ENCODE measurements around the gene PGD. TPM values are rescaled to one million over a fixed set of nuclear protein-coding genes. Genes with fewer than 3 reads are reported as not detected.
"Not testable (repeated sequence)": the region's sequence is repeated elsewhere in the genome, so short reads cannot be mapped to it uniquely, and the experiment has no call there.

The PGD gene
- total RNA-seq, 1 donor from 2014 or later, result 166 TPM

DNA sequence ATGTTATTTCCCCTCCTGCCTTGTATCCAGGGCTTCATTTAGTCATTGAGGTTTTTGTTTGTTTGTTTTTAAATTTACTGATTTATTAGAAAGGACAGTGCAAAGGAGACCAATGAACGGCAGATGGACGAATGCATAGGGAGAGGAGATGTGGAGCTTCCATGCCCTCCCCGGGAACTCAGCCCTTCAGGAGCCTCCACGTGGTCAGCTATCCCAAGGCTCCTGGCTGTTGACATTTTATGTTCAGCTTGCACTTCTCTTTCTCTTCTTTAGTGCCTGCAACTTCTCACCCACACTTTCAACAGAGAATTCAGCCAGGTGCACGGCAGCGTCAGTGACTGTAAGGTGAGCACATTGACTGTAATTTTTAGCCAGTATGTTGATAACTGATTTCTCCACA, 30.7 kb upstream of the PGD start:
- peaks cover 65% of the 10 kb centered on the region for H3K36me3 ChIP-seq
- H3K4me3 ChIP-seq, result no peak overlapping the region
- DNase-seq, result no peak
- no peaks in the 10 kb centered on the region for H3K9me3 ChIP-seq
- H3K4me1 ChIP-seq, result no peaks in the 10 kb centered on the region
- no peaks in the 10 kb centered on the region for H3K27me3 ChIP-seq
- TF ChIP-seq, protein P1, sequence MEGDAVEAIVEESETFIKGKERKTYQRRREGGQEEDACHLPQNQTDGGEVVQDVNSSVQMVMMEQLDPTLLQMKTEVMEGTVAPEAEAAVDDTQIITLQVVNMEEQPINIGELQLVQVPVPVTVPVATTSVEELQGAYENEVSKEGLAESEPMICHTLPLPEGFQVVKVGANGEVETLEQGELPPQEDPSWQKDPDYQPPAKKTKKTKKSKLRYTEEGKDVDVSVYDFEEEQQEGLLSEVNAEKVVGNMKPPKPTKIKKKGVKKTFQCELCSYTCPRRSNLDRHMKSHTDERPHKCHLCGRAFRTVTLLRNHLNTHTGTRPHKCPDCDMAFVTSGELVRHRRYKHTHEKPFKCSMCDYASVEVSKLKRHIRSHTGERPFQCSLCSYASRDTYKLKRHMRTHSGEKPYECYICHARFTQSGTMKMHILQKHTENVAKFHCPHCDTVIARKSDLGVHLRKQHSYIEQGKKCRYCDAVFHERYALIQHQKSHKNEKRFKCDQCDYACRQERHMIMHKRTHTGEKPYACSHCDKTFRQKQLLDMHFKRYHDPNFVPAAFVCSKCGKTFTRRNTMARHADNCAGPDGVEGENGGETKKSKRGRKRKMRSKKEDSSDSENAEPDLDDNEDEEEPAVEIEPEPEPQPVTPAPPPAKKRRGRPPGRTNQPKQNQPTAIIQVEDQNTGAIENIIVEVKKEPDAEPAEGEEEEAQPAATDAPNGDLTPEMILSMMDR (IDR thresholded peaks at IDR 0.05), result no peak
- intact Hi-C loops (cut with DNase I), result no loop called here
- no peak for ATAC-seq
- no peak overlapping the region for H3K27ac ChIP-seq

DNA sequence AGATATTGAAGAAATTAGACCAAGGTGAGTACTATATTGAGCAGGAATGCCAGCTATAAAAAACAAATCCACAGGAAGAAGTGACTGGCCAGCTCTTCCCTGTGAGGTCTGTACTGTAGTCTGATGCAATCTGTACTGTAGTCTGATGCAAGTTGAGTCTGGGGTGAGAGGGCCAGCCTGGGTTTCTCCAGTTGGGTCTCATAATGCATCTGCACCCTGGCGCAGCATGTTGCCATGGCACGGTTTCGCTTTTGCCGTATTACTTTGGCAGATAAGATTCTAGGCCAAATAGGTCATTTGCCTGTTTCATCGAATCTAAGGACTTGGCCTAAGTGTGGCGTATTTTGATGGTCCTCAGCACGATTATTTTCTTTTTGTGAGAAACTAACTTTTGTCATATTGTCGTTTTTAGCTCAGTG, 24.4 kb upstream of the PGD start:
- no peak overlapping the region for H3K27ac ChIP-seq
- no peak for ATAC-seq
- no peak overlapping the region for H3K4me3 ChIP-seq
- no peak for DNase-seq
- H3K9me3 ChIP-seq, result no peaks in the 10 kb centered on the region
- H3K36me3 ChIP-seq, result peaks cover 67% of the 10 kb centered on the region
- intact Hi-C loops (cut with DNase I), result loop anchor here (10.0 kb wide), 1 partner anchor 50 kb away; no protein-coding TSS in a partner anchor
- peaks cover 7% of the 10 kb centered on the region for H3K4me1 ChIP-seq
- no peaks in the 10 kb centered on the region for H3K27me3 ChIP-seq
- TF ChIP-seq, protein P1 (IDR thresholded peaks at IDR 0.05), result no peak

DNA sequence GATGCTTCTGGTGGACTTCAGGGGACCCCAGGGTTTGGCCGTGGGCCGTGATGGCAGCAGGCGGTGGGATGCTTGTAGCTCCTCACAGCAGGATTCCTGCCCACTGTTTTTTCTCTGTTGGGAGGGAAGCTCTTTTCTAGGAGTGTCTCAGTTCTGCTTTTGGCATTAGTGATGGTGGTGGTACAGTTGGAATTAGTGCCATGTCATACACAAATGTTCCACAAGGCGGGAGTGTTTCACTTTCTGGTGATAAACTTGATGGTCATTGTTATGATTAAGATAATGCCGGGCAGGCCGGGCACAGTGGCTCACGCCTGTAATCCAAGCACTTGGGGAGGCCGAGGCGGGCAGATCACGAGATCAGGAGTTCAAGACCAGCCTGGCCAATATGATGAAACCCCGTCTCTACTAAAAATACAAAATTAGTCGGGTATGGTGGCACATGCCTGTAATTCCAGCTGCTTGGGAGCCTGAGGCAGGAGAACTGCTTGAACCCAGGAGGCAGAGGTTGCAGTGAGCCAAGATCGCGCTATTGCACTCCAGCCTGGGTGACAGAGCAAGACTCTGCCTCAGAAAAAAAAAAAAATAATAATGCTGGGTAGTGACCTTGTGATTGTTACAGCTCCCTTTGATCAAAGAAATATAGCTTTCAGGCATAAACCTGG, 21.4 kb upstream of the PGD start:
- Histone ChIP-seq H3K36me3 (peaks cover 46% of the 10 kb centered on the region), H3K27ac (peak overlapping the region; percentile 53)
- ATAC-seq (peak; percentile 94), DNase-seq (peak; percentile 75)
- not testable (repeated sequence) for H3K4me3 ChIP-seq, H3K9me3 ChIP-seq, H3K4me1 ChIP-seq, H3K27me3 ChIP-seq
- intact Hi-C loops (cut with DNase I), result loop anchor here (10.0 kb wide), 1 partner anchor 47 kb away; no protein-coding TSS in a partner anchor
- TF ChIP-seq, protein P1 (IDR thresholded peaks at IDR 0.05), result peak; percentile 70

DNA sequence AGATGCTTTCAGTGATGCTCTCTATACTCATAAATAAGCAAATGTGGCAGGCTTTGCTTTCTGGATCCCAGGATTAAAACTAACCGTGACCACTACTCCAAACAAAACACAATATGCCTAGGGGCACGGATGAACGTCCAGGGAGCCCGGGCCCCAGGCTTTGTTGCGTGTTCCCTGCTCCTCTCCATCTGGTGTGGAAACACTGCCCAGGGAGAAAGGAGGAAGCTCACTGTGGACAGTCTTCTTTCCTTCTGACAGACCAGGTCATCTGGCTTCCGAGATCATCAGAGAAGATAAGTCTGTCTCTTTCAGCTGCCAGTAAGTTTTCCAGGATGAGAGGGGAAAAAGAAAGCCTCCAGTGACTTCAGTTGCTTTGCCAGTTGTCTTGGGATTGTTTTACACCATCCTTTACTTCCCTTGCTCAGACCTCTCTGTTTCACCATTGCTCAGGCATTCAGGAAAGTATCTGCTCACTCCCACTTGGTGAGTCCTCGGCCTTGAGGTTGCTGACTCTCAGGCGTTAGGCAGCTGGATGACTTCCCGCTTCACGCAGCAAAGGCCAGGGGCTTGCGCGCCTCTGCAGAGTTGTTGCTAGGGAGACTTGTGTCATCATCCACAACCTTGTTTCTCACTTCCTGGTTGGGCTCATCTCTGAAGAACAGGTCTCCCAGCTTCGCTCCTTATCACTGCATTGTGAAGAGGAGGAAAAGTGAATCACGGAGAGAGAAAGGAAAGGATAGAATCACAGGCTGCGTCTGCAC, 20.6 kb upstream of the PGD start:
- intact Hi-C loops (cut with DNase I), result loop anchor here (10.0 kb wide), 1 partner anchor 47 kb away; no protein-coding TSS in a partner anchor
- Histone ChIP-seq H3K36me3 (peaks cover 46% of the 10 kb centered on the region), H3K4me1 (peaks cover 7% of the 10 kb centered on the region), H3K9me3 (no peaks in the 10 kb centered on the region), H3K27me3 (no peaks in the 10 kb centered on the region), H3K27ac (peak overlapping the region; percentile 53), H3K4me3 (no peak overlapping the region)
- ATAC-seq, result peak; percentile 88
- TF ChIP-seq, protein P1 (IDR thresholded peaks at IDR 0.05), result no peak
- DNase-seq, result peak; percentile 77

DNA sequence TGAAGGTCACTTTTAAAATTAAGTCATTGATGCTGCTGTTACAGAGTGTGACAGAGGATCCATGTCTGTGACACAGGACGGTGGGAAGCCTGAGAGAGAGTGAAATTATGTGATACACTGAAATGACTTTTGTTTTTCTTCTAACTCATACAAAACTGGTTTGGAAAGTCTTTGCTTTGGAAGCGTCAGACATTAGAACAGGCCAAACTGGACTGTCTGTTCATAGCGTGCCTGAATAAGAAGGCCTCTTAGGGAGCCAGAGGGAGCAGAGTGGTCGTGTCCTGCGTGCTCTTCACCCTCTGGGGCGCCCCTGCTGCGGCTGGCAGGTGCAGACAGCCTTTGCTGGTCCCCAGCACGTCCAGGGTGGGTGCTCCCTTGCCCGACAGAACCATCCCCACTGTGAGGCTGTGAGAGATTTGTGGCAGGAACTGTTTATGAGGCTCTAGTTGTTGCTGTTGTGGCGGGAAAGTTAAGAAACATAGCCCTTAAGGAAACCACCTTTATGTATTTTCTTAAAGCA, 19.7 kb upstream of the PGD start:
- intact Hi-C loops (cut with DNase I), result loop anchor here (10.0 kb wide), 1 partner anchor 46 kb away; no protein-coding TSS in a partner anchor
- ATAC-seq (no peak), DNase-seq (no peak)
- Histone ChIP-seq H3K27ac (no peak overlapping the region), H3K9me3 (no peaks in the 10 kb centered on the region), H3K27me3 (no peaks in the 10 kb centered on the region), H3K36me3 (peaks cover 37% of the 10 kb centered on the region), H3K4me3 (no peak overlapping the region), H3K4me1 (peaks cover 7% of the 10 kb centered on the region)
- TF ChIP-seq, protein P1 (IDR thresholded peaks at IDR 0.05), result no peak
